ENCODE data around the gene ASIC4. TPM values are rescaled to one million over a fixed set of nuclear protein-coding genes. Genes with fewer than 3 reads are reported as not detected.

ASIC4 gene
- total and polyA plus RNA-seq, 2 of the 13 experiments (the other 11 are each of a cell fraction or from before 2014, with no cell fraction given), result 0.03 TPM; not detected in 1

DNA sequence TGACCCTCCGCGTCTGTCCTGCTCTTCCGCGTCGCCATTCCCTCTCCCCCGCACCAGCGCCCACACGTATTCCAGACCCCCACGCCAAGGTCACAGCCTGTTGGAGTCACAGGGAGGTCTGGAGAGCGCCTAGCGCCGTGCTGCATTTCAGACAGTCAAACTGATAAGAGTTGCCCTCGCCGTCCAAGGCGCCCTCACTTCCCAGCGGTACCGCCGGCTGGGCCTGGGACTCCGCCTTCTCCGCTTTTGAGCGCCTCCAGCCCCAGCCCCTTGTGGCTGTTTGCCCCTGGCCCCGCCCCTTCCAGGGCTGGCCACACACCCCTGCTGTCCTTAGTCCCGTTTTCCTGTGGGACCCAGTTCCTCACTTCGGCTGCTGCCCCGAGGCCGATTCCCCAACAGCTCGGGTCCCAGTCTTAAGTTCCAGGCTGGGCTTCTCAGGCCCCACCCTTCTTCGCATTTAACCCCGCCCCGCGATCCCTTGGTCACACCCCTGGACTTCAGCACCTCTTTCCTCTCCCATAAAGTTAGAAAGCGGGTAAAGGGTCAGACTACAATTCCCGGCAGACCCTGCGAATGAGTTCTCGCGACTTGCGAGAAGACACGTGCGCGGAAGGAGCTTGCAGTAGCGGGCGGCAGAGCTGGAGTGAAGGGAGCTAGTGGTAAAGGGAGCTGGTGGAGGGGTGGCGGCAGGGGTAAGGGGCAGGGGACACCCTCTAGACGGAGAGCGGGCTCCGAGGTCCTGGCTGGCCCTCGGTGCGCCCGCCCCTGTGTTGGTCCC lies 15.8 kb upstream of the ASIC4 start, which contains the start of gene GMPPA (continued):
- no peak for TF ChIP-seq HNF1A (IDR thresholded peaks at IDR 0.05; ENCODE audit: low read depth)
- peak; percentile 55; the same call in 1 of the 2 replicates for TF ChIP-seq HNF1A (CRISPR knock-in tag; IDR thresholded peaks at IDR 0.05; ENCODE audit: borderline replicate concordance)
- no peak for TF ChIP-seq ADNP (CRISPR knock-in tag; IDR thresholded peaks at IDR 0.05)
- peak; percentile 50; the same call in 1 of the 2 replicates for TF ChIP-seq JUND (CRISPR knock-in tag; IDR thresholded peaks at IDR 0.05)
- TF ChIP-seq ZNF562 (CRISPR knock-in tag; IDR thresholded peaks at IDR 0.05; ENCODE audit: borderline replicate concordance), result no peak
- 0 out of 2 replicates have a peak, but pooled peaks have one; percentile 43 for TF ChIP-seq ZNF772 (CRISPR knock-in tag; IDR thresholded peaks at IDR 0.05)
- peak; percentile 82 for TF ChIP-seq ZFY (CRISPR knock-in tag; IDR thresholded peaks at IDR 0.05)
- no peak for TF ChIP-seq ZNF30 (CRISPR knock-in tag; IDR thresholded peaks at IDR 0.05)
- TF ChIP-seq ZMYM3 (CRISPR knock-in tag; IDR thresholded peaks at IDR 0.05), result no peak
- peak; percentile 93 for TF ChIP-seq ARID2 (CRISPR knock-in tag; IDR thresholded peaks at IDR 0.05; ENCODE audit: borderline replicate concordance)
- TF ChIP-seq ZNF383 (CRISPR knock-in tag; IDR thresholded peaks at IDR 0.05; ENCODE audit: borderline replicate concordance), result no peak; the same call in 1 of the 2 replicates
- TF ChIP-seq PHF8 (CRISPR knock-in tag; IDR thresholded peaks at IDR 0.05), result peak; percentile 64
- 0 out of 2 replicates have a peak, but pooled peaks have one; percentile 19 for TF ChIP-seq RNF2 (conservative IDR thresholded peaks at IDR 0.05; ENCODE audit: low read depth)
- no peak for TF ChIP-seq MEIS1 (CRISPR knock-in tag; IDR thresholded peaks at IDR 0.05; ENCODE audit: borderline replicate concordance)
- peak; percentile 95 for TF ChIP-seq CBX1 (IDR thresholded peaks at IDR 0.05; ENCODE audit: low read depth)
- TF ChIP-seq, protein P1, sequence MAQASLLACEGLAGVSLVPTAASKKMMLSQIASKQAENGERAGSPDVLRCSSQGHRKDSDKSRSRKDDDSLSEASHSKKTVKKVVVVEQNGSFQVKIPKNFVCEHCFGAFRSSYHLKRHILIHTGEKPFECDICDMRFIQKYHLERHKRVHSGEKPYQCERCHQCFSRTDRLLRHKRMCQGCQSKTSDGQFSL (CRISPR knock-in tag; IDR thresholded peaks at IDR 0.05), result no peak
- peak; percentile 7; the same call in 1 of the 2 replicates for TF ChIP-seq ZC3H13 (CRISPR knock-in tag; IDR thresholded peaks at IDR 0.05)
- TF ChIP-seq ZNF431 (CRISPR knock-in tag; IDR thresholded peaks at IDR 0.05; ENCODE audit: borderline replicate concordance, low read depth), result 0 out of 2 replicates have a peak, but pooled peaks have one; percentile 79
- peak; percentile 84; the same call in 1 of the 2 replicates for TF ChIP-seq ZNF598 (CRISPR knock-in tag; IDR thresholded peaks at IDR 0.05; ENCODE audit: borderline replicate concordance)
- TF ChIP-seq, protein P2, sequence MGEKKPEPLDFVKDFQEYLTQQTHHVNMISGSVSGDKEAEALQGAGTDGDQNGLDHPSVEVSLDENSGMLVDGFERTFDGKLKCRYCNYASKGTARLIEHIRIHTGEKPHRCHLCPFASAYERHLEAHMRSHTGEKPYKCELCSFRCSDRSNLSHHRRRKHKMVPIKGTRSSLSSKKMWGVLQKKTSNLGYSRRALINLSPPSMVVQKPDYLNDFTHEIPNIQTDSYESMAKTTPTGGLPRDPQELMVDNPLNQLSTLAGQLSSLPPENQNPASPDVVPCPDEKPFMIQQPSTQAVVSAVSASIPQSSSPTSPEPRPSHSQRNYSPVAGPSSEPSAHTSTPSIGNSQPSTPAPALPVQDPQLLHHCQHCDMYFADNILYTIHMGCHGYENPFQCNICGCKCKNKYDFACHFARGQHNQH (CRISPR knock-in tag; IDR thresholded peaks at IDR 0.05), result peak; percentile 42; the same call in 1 of the 2 replicates
- TF ChIP-seq TCF12 (IDR thresholded peaks at IDR 0.05), result no peak
- peak; percentile 78; the same call in 1 of the 2 replicates for TF ChIP-seq TCF12 (CRISPR knock-in tag; IDR thresholded peaks at IDR 0.05)
- peak; percentile 63 for TF ChIP-seq DR1 (CRISPR knock-in tag; IDR thresholded peaks at IDR 0.05)

All from HepG2 (cell line).